ENCODE results near the gene ZNF334.

The ZNF334 gene

GRCh38 chr20:46483879-46484278 lies 29.5 kb downstream of the ZNF334 start:
- DNase-seq: no peak

GRCh38 chr20:46482864-46483263 lies 30.5 kb downstream of the ZNF334 start:
- DNase-seq: no peak

- DNase-seq: no peak
These were observed 35.7 kb downstream of the ZNF334 start for GRCh38 chr20:46477640-46478039.

- no peak for DNase-seq
These were observed 36.1 kb downstream of the ZNF334 start for GRCh38 chr20:46477225-46477624.

GRCh38 chr20:46468508-46468907 lies 44.9 kb downstream of the ZNF334 start:
- DNase-seq: no peak

- no peak for DNase-seq
These were observed 48.9 kb downstream of the ZNF334 start for GRCh38 chr20:46464451-46464850.

- no peak for DNase-seq
These were observed 49.5 kb downstream of the ZNF334 start for GRCh38 chr20:46463852-46464251.

- DNase-seq: no peak
These were observed 51.6 kb downstream of the ZNF334 start for GRCh38 chr20:46461808-46462207.

- no peak for DNase-seq
These were observed 54.3 kb downstream of the ZNF334 start for GRCh38 chr20:46458866-46459750.

GRCh38 chr20:46456255-46457028 lies 56.9 kb downstream of the ZNF334 start:
- DNase-seq: no peak

- no peak for DNase-seq
These were observed 57.6 kb downstream of the ZNF334 start for GRCh38 chr20:46455729-46456128.

All from NCI-H226 (cell line).